ENCODE data around the gene RBM28. TPM values are rescaled to one million over a fixed set of nuclear protein-coding genes. Genes with fewer than 3 reads are reported as not detected.

The RBM28 gene
- total RNA-seq, 1 experiment from 2014 or later = 54.1 TPM

DNA sequence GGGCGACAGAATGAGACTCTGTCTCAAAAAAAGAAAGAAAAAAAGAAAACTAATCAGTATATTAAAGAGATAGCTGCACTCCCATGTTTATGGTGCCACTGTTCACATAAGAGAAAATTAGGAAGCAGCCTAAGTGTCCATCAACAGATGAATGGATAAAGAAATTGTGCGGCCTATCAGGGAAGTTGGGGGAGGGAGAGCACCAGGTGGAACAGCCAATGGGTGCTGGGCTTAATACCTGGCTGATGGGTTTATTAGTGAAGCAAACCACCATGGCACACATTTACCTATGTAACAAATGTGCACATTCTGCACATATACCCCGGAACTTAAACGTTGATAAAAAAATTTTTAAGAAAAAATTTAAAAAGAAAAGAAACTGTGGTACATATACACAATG, 26.8 kb upstream of the RBM28 start:
- Histone ChIP-seq H3K36me3 (ENCODE audit: control insufficient read depth, insufficient read depth, low read length) (no peaks in the 10 kb centered on the region), H3K4me3 (ENCODE audit: low read depth in 2 of 2, low read length in 2 of 2) (no peak overlapping the region), H3K4me1 (ENCODE audit: control insufficient read depth, insufficient read depth, low read length) (no peaks in the 10 kb centered on the region), H3K9me3 (ENCODE audit: control insufficient read depth, insufficient read depth, low read depth, low read length) (no peaks in the 10 kb centered on the region), H3K27me3 (ENCODE audit: control insufficient read depth, insufficient read depth, low read length) (peaks cover 6% of the 10 kb centered on the region; the same call in 1 of the 2 replicates), H3K27ac (ENCODE audit: low read length) (no peak overlapping the region)
- intact Hi-C loops (cut with micrococcal nuclease; ENCODE audit: unreplicated experiment) = no loop called here
- POLR2A ChIA-PET = no interaction called here
- no peak for ATAC-seq
- CTCF ChIA-PET = no interaction called here
- TF ChIP-seq, protein P1, sequence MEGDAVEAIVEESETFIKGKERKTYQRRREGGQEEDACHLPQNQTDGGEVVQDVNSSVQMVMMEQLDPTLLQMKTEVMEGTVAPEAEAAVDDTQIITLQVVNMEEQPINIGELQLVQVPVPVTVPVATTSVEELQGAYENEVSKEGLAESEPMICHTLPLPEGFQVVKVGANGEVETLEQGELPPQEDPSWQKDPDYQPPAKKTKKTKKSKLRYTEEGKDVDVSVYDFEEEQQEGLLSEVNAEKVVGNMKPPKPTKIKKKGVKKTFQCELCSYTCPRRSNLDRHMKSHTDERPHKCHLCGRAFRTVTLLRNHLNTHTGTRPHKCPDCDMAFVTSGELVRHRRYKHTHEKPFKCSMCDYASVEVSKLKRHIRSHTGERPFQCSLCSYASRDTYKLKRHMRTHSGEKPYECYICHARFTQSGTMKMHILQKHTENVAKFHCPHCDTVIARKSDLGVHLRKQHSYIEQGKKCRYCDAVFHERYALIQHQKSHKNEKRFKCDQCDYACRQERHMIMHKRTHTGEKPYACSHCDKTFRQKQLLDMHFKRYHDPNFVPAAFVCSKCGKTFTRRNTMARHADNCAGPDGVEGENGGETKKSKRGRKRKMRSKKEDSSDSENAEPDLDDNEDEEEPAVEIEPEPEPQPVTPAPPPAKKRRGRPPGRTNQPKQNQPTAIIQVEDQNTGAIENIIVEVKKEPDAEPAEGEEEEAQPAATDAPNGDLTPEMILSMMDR (IDR thresholded peaks at IDR 0.05) = no peak
- DNase-seq (ENCODE audit: low read depth, low spot score) = no peak
- in situ Hi-C loops (cut with HindIII; ENCODE audit: low pct_unique_long_range_greater_than_20kb, low sequenced_read_pairs) = no loop called here
- BruUV-seq (replicated peaks) = no TSS peak

DNA sequence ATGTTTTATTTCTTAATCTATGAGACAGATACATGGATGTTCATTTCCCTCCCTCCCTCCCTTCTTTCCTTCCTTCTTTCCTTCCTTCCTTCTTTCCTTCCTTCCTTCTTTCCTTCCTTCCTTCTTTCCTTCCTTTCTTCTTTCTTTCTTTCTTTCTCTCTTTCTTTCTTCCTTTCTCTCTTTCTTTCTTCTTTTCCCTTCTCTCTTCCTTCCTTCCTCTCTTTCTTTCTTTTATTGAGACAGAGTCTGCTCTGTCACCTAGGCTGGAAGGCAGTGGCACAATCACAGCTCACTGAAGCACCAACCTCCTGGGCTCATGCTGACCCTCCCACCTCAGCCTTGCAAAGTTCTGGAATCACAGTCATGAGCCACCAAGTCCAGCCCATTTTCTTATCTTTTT, 23.3 kb upstream of the RBM28 start:
- H3K27ac ChIP-seq (ENCODE audit: low read length) = no peak overlapping the region
- peaks cover 24% of the 10 kb centered on the region for H3K27me3 ChIP-seq (ENCODE audit: control insufficient read depth, insufficient read depth, low read length)
- intact Hi-C loops (cut with micrococcal nuclease; ENCODE audit: unreplicated experiment) = no loop called here
- no peaks in the 10 kb centered on the region for H3K36me3 ChIP-seq (ENCODE audit: control insufficient read depth, insufficient read depth, low read length)
- no peaks in the 10 kb centered on the region for H3K9me3 ChIP-seq (ENCODE audit: control insufficient read depth, insufficient read depth, low read depth, low read length)
- TF ChIP-seq POLR2AphosphoS5 (IDR thresholded peaks at IDR 0.05; ENCODE audit: low read depth, low read length) (no peak), TCF7L2 (IDR thresholded peaks at IDR 0.05; ENCODE audit: low read depth, low read length) (no peak), SIN3A (IDR thresholded peaks at IDR 0.05; ENCODE audit: borderline replicate concordance, insufficient read depth, low read depth, low read length) (no peak)
- TF ChIP-seq, protein P1 (IDR thresholded peaks at IDR 0.05) = no peak
- TF ChIP-seq, protein P2, sequence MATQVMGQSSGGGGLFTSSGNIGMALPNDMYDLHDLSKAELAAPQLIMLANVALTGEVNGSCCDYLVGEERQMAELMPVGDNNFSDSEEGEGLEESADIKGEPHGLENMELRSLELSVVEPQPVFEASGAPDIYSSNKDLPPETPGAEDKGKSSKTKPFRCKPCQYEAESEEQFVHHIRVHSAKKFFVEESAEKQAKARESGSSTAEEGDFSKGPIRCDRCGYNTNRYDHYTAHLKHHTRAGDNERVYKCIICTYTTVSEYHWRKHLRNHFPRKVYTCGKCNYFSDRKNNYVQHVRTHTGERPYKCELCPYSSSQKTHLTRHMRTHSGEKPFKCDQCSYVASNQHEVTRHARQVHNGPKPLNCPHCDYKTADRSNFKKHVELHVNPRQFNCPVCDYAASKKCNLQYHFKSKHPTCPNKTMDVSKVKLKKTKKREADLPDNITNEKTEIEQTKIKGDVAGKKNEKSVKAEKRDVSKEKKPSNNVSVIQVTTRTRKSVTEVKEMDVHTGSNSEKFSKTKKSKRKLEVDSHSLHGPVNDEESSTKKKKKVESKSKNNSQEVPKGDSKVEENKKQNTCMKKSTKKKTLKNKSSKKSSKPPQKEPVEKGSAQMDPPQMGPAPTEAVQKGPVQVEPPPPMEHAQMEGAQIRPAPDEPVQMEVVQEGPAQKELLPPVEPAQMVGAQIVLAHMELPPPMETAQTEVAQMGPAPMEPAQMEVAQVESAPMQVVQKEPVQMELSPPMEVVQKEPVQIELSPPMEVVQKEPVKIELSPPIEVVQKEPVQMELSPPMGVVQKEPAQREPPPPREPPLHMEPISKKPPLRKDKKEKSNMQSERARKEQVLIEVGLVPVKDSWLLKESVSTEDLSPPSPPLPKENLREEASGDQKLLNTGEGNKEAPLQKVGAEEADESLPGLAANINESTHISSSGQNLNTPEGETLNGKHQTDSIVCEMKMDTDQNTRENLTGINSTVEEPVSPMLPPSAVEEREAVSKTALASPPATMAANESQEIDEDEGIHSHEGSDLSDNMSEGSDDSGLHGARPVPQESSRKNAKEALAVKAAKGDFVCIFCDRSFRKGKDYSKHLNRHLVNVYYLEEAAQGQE (IDR thresholded peaks at IDR 0.05; ENCODE audit: insufficient read depth in 1 of 2, low read depth in 2 of 2, low read length in 1 of 2) = no peak
- H3K4me1 ChIP-seq (ENCODE audit: control insufficient read depth, insufficient read depth, low read length) = no peaks in the 10 kb centered on the region
- no TSS peak for BruUV-seq (replicated peaks)
- ChIA-PET POLR2A (no interaction called here), CTCF (no interaction called here)
- DNase-seq (ENCODE audit: low read depth, low spot score) = no peak
- no peak overlapping the region for H3K4me3 ChIP-seq (ENCODE audit: low read depth in 2 of 2, low read length in 2 of 2)
- in situ Hi-C loops (cut with HindIII; ENCODE audit: low pct_unique_long_range_greater_than_20kb, low sequenced_read_pairs) = no loop called here
- ATAC-seq = no peak

DNA sequence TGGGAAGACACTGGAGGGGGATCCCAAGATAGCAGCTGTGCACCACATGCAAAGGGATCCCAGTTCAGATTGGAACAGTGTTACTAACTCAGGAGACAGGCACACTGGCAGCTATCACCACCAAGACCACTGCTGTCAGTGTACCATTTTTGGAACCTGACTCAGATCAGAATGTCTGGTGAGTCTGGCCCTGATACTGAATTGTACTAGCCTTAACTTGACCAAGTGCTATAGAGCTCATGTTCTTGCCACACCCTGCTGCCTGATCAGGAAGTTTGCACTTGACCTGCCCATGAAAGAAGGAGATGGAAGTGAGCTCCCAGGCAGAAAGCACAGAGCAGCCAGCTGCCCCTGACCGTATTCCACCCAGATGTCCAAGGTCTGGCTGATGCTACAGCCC, 22.6 kb upstream of the RBM28 start:
- H3K27me3 ChIP-seq (ENCODE audit: control insufficient read depth, insufficient read depth, low read length) = peaks cover 24% of the 10 kb centered on the region
- no peaks in the 10 kb centered on the region for H3K9me3 ChIP-seq (ENCODE audit: control insufficient read depth, insufficient read depth, low read depth, low read length)
- no peaks in the 10 kb centered on the region for H3K4me1 ChIP-seq (ENCODE audit: control insufficient read depth, insufficient read depth, low read length)
- DNase-seq (ENCODE audit: low read depth, low spot score) (no peak), ATAC-seq (no peak)
- no peaks in the 10 kb centered on the region for H3K36me3 ChIP-seq (ENCODE audit: control insufficient read depth, insufficient read depth, low read length)
- H3K4me3 ChIP-seq (ENCODE audit: low read depth in 2 of 2, low read length in 2 of 2) = no peak overlapping the region
- in situ Hi-C loops (cut with HindIII; ENCODE audit: low pct_unique_long_range_greater_than_20kb, low sequenced_read_pairs) = no loop called here
- TF ChIP-seq, protein P2 (IDR thresholded peaks at IDR 0.05; ENCODE audit: insufficient read depth in 1 of 2, low read depth in 2 of 2, low read length in 1 of 2) = no peak
- TF ChIP-seq TCF7L2 (IDR thresholded peaks at IDR 0.05; ENCODE audit: low read depth, low read length) (no peak), POLR2AphosphoS5 (IDR thresholded peaks at IDR 0.05; ENCODE audit: low read depth, low read length) (no peak)
- H3K27ac ChIP-seq (ENCODE audit: low read length) = no peak overlapping the region
- ChIA-PET POLR2A (interaction anchor here (0.6 kb wide), 1 partner anchor 21 kb away, joined by 4 read pairs; no protein-coding TSS in a partner anchor), CTCF (no interaction called here)
- intact Hi-C loops (cut with micrococcal nuclease; ENCODE audit: unreplicated experiment) = no loop called here
- no TSS peak for BruUV-seq (replicated peaks)

Data from Panc1 (cell line).